Measurements from ENCODE around the gene CBX6.

The CBX6 gene

GRCh38 chr22:38867471-38868285 is 4.3 kb downstream of the CBX6 start:
- DNase-seq (ENCODE audit: low read depth) = no peak
- H3K4me3 ChIP-seq (ENCODE audit: low read depth, low read length) = no peak overlapping the region
- no peak for TF ChIP-seq MYC (IDR thresholded peaks at IDR 0.05; ENCODE audit: low read depth, low read length)
- no peak for TF ChIP-seq MAX (IDR thresholded peaks at IDR 0.05; ENCODE audit: low read depth, low read length)
- TF ChIP-seq POLR2A (IDR thresholded peaks at IDR 0.05; ENCODE audit: extremely low read depth, insufficient read length) = no peak
- TF ChIP-seq CTCF (IDR thresholded peaks at IDR 0.05; ENCODE audit: low read depth, low read length) = no peak

- no peak for DNase-seq (ENCODE audit: low read depth)
- TF ChIP-seq POLR2A (IDR thresholded peaks at IDR 0.05; ENCODE audit: extremely low read depth, insufficient read length) = no peak
- no peak for TF ChIP-seq CTCF (IDR thresholded peaks at IDR 0.05; ENCODE audit: low read depth, low read length)
- TF ChIP-seq MYC (IDR thresholded peaks at IDR 0.05; ENCODE audit: low read depth, low read length) = no peak
- no peak for TF ChIP-seq MAX (IDR thresholded peaks at IDR 0.05; ENCODE audit: low read depth, low read length)
- no peak overlapping the region for H3K4me3 ChIP-seq (ENCODE audit: low read depth, low read length)
Measured at GRCh38 chr22:38867124-38867455, 4.9 kb downstream of the CBX6 start.

GRCh38 chr22:38866399-38867123 is 5.5 kb downstream of the CBX6 start:
- TF ChIP-seq MAX (IDR thresholded peaks at IDR 0.05; ENCODE audit: low read depth, low read length) (no peak), MYC (IDR thresholded peaks at IDR 0.05; ENCODE audit: low read depth, low read length) (no peak)
- no peak overlapping the region for H3K4me3 ChIP-seq (ENCODE audit: low read depth, low read length)
- DNase-seq (ENCODE audit: low read depth) = no peak

- no peak overlapping the region for H3K4me3 ChIP-seq (ENCODE audit: low read depth, low read length)
- DNase-seq (ENCODE audit: low read depth) = no peak
- TF ChIP-seq MAX (IDR thresholded peaks at IDR 0.05; ENCODE audit: low read depth, low read length) (no peak), MYC (IDR thresholded peaks at IDR 0.05; ENCODE audit: low read depth, low read length) (no peak), POLR2A (IDR thresholded peaks at IDR 0.05; ENCODE audit: extremely low read depth, insufficient read length) (no peak), CTCF (IDR thresholded peaks at IDR 0.05; ENCODE audit: low read depth, low read length) (no peak)
Measured at GRCh38 chr22:38866024-38866398, 6.0 kb downstream of the CBX6 start.

GRCh38 chr22:38865201-38866023 is 6.6 kb downstream of the CBX6 start:
- H3K4me3 ChIP-seq (ENCODE audit: low read depth, low read length) = no peak overlapping the region
- DNase-seq (ENCODE audit: low read depth) = no peak
- no peak for TF ChIP-seq CTCF (IDR thresholded peaks at IDR 0.05; ENCODE audit: low read depth, low read length)
- no peak for TF ChIP-seq MYC (IDR thresholded peaks at IDR 0.05; ENCODE audit: low read depth, low read length)
- no peak for TF ChIP-seq MAX (IDR thresholded peaks at IDR 0.05; ENCODE audit: low read depth, low read length)
